ENCODE results near the gene ABTB2. TPM values are rescaled to one million over a fixed set of nuclear protein-coding genes. Genes with fewer than 3 reads are reported as not detected.

The ABTB2 gene
- polyA plus RNA-seq, 1 of the 3 experiments (the other 2 are of a cell fraction): 7.8 TPM

DNA sequence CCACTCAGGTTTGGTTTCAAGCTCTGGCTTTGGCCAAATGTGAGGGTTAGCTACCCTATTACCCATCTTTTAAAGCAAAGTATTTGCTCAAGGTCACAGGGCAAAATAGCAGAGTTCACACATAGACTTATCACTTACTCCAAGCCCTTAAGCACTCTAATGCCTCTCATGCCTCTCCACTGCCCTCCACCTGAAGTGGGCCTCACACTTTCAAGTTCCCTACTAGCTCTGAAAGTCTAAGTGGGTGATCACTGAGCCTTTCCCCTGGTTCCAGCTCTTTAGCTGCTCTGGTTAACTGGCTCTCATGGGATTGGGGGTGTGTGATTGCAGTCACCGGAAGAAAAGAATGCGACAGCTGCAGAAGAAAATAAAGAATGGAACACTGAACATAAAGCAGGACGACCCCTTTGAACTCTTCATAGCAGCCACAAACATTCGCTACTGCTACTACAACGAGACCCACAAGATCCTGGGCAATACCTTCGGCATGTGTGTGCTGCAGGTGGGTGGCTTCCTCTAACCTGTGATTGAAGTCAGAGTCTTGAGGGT is 246.0 kb downstream of the ABTB2 start:
- H3K36me3 ChIP-seq (replicated peaks in 1 of 2; ENCODE audit: control insufficient read depth in 1 of 2, insufficient read depth in 2 of 2, low read length in 1 of 2): peaks cover 71 to 79% of the 10 kb centered on the region in 2 experiments
- POLR2A ChIA-PET: no interaction called here

DNA sequence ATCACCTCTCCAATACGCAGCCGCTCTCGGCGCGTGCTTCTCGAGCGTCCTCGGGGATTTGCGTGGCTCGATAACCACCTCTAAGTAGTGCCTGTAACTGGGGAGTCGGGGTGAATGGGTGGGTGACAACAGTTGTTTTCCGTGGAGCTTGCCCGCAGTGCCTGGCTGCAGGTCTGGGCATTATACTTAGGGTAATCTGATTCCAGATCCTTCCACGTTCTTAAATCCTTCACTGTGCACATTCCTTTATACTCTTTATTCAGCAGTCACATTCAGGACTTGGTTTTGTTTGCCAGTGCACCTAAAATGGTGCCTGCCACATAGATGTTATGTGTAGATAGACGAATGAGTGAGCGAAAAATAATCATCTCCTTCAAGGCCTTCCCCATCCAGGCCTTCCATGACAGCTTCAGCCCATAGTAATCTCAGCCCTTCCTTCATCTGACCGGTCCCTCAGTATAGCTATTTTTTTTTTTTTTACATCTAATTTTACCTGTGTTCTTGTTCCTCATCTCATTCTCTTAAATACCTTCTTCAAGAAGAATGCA is 251.8 kb downstream of the ABTB2 start:
- WGBS (ENCODE audit: low lambda C conversion rate): 0% methylated on average over 7 of the region's 17 CpGs
- peak overlapping the region; percentile 89 to 98 for H3K27ac ChIP-seq (ENCODE audit: low read depth in 2 of 2, low read length in 1 of 2)
- POLR2A ChIA-PET: interaction anchor here (0.6 to 1.7 kb wide), 6 partner anchors 15 to 68 kb away, joined by 3 to 16 read pairs (median 4); partner anchors contain the start of gene CAPRIN1
- H3K79me2 ChIP-seq (ENCODE audit: insufficient read depth): peaks cover 36% of the 10 kb centered on the region
- no peaks in the 10 kb centered on the region for H4K20me1 ChIP-seq (ENCODE audit: insufficient read depth)
- peaks cover 13 to 19% of the 10 kb centered on the region in 2 experiments; a peak in 3 of 4 replicates for H3K4me1 ChIP-seq (ENCODE audit: control insufficient read depth in 1 of 2, insufficient read depth in 2 of 2, low read depth in 1 of 2, low read length in 1 of 2)
- no peaks in the 10 kb centered on the region for H3K9me3 ChIP-seq
- H3K4me3 ChIP-seq (ENCODE audit: low read depth in 2 of 2, low read length in 1 of 2): peak overlapping the region; percentile 89 to 97
- H3K36me3 ChIP-seq (replicated peaks in 1 of 2; ENCODE audit: control insufficient read depth in 1 of 2, insufficient read depth in 2 of 2, low read length in 1 of 2): peaks cover 48 to 50% of the 10 kb centered on the region in 2 experiments
- CTCF ChIA-PET: interaction anchor here (0.7 to 1.6 kb wide), 8 partner anchors 55 to 297 kb away, joined by 3 to 13 read pairs (median 3); partner anchors contain the start of genes ABTB2 and CAPRIN1
- no peaks in the 10 kb centered on the region for H3K9me2 ChIP-seq
- peaks cover 40% of the 10 kb centered on the region for H3F3A ChIP-seq (replicated peaks; ENCODE audit: insufficient read depth)
- peak overlapping the region; percentile 88 for H3K9ac ChIP-seq
- H3K4me2 ChIP-seq: peak overlapping the region; percentile 94
- DNase-seq: peak; percentile 21
- peak overlapping the region; percentile 45; the same call in 1 of the 2 replicates for H2AFZ ChIP-seq (ENCODE audit: low read depth)
- TF ChIP-seq RXRA (IDR thresholded peaks at IDR 0.05; ENCODE audit: borderline replicate concordance, low read depth): no peak
- 0 out of 2 replicates have a peak, but pooled peaks have one; percentile 8 for TF ChIP-seq YY1 (IDR thresholded peaks at IDR 0.05; ENCODE audit: low read depth)
- H3K27me3 ChIP-seq (ENCODE audit: insufficient read depth): no peaks in the 10 kb centered on the region

More for the DNA sequence above, 246.0 kb downstream of the ABTB2 start:
- H4K20me1 ChIP-seq (ENCODE audit: insufficient read depth): no peaks in the 10 kb centered on the region
- no peaks in the 10 kb centered on the region for H3F3A ChIP-seq (replicated peaks; ENCODE audit: insufficient read depth)
- H3K4me1 ChIP-seq (ENCODE audit: control insufficient read depth in 1 of 2, insufficient read depth in 2 of 2, low read depth in 1 of 2, low read length in 1 of 2): peaks cover 2 to 9% of the 10 kb centered on the region in 2 experiments; a peak in 2 of 4 replicates
- H3K9me2 ChIP-seq: no peaks in the 10 kb centered on the region
- H3K4me2 ChIP-seq: no peak overlapping the region
- H3K9ac ChIP-seq: no peak overlapping the region
- H3K4me3 ChIP-seq (ENCODE audit: low read depth in 2 of 2, low read length in 1 of 2): no peak overlapping the region
- no peaks in the 10 kb centered on the region for H3K27me3 ChIP-seq (ENCODE audit: insufficient read depth)
- H3K79me2 ChIP-seq (ENCODE audit: insufficient read depth): peaks cover 23% of the 10 kb centered on the region
- no peak for DNase-seq
- 98% methylated on average over 6 of the region's 6 CpGs for WGBS (ENCODE audit: low lambda C conversion rate)
- no peak overlapping the region for H2AFZ ChIP-seq (ENCODE audit: low read depth)
- no peaks in the 10 kb centered on the region for H3K9me3 ChIP-seq
- CTCF ChIA-PET: no interaction called here
- no peak overlapping the region for H3K27ac ChIP-seq (ENCODE audit: low read depth in 2 of 2, low read length in 1 of 2)
- no peak for TF ChIP-seq RFX5 (IDR thresholded peaks at IDR 0.05; ENCODE audit: low read length)
- TF ChIP-seq, protein P1, sequence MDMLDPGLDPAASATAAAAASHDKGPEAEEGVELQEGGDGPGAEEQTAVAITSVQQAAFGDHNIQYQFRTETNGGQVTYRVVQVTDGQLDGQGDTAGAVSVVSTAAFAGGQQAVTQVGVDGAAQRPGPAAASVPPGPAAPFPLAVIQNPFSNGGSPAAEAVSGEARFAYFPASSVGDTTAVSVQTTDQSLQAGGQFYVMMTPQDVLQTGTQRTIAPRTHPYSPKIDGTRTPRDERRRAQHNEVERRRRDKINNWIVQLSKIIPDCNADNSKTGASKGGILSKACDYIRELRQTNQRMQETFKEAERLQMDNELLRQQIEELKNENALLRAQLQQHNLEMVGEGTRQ (IDR thresholded peaks at IDR 0.05; ENCODE audit: borderline replicate concordance, low read depth, low read length): no peak
- TF ChIP-seq MXI1 (IDR thresholded peaks at IDR 0.05; ENCODE audit: low read depth, low read length): no peak
- TF ChIP-seq, protein P2, sequence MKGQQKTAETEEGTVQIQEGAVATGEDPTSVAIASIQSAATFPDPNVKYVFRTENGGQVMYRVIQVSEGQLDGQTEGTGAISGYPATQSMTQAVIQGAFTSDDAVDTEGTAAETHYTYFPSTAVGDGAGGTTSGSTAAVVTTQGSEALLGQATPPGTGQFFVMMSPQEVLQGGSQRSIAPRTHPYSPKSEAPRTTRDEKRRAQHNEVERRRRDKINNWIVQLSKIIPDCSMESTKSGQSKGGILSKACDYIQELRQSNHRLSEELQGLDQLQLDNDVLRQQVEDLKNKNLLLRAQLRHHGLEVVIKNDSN (IDR thresholded peaks at IDR 0.05; ENCODE audit: borderline replicate concordance, low read depth): no peak
- no peak for TF ChIP-seq CHD2 (IDR thresholded peaks at IDR 0.05; ENCODE audit: low read length, partially characterized antibody)
- TF ChIP-seq, protein P3, sequence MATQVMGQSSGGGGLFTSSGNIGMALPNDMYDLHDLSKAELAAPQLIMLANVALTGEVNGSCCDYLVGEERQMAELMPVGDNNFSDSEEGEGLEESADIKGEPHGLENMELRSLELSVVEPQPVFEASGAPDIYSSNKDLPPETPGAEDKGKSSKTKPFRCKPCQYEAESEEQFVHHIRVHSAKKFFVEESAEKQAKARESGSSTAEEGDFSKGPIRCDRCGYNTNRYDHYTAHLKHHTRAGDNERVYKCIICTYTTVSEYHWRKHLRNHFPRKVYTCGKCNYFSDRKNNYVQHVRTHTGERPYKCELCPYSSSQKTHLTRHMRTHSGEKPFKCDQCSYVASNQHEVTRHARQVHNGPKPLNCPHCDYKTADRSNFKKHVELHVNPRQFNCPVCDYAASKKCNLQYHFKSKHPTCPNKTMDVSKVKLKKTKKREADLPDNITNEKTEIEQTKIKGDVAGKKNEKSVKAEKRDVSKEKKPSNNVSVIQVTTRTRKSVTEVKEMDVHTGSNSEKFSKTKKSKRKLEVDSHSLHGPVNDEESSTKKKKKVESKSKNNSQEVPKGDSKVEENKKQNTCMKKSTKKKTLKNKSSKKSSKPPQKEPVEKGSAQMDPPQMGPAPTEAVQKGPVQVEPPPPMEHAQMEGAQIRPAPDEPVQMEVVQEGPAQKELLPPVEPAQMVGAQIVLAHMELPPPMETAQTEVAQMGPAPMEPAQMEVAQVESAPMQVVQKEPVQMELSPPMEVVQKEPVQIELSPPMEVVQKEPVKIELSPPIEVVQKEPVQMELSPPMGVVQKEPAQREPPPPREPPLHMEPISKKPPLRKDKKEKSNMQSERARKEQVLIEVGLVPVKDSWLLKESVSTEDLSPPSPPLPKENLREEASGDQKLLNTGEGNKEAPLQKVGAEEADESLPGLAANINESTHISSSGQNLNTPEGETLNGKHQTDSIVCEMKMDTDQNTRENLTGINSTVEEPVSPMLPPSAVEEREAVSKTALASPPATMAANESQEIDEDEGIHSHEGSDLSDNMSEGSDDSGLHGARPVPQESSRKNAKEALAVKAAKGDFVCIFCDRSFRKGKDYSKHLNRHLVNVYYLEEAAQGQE (IDR thresholded peaks at IDR 0.05; ENCODE audit: low read depth, low read length): no peak
- no peak for TF ChIP-seq POLR2AphosphoS5 (IDR thresholded peaks at IDR 0.05; ENCODE audit: low read depth, low read length)

Data from SK-N-SH (cell line).